GM12873 (cell line): ENCODE data around the gene ZBTB7C.

ENCODE experiments used
- TF ChIP-seq, protein P1 (sequence below): IDR thresholded peaks from 2 replicates; pipeline ENCODE4 v1.5.1; 2012; ENCODE audit warnings: low read depth, mild to moderate bottlenecking, moderate library complexity, low read length, control low read depth; ENCODE audit not compliant: insufficient read depth; ENCODE audit errors: missing control alignments

The ZBTB7C gene

DNA sequence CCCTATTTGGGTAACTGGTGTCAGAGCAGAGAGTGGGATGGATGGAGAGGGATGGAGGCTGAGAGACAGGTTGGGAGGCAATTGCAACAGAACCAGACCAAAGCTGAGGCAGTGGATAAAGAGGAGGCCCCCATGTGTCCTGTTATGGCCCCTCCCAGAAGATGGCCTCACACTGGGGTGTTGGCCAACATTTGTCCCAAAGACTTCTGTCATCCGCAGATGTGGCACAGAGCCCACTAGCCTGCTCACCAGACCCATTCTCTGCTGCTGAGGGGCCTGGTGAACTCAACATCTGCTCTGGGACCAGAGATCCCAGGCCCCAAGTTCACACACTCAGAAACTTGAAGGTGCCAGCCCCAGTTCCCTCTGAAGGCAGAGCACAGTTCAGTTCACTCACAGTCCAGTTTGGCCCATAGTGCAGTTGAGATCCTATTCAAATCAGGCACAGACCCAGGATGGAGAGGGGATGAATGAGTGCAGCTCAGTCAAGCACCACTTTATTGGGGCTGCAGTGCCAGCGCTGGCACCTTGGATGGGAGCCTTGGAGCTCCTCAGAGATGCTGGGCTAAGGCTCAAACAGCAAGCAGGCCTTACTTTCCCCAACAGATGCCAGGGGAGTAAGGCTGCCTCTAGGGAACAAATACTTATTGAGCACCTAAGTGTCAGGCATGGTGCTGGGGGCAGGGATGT is 189.2 kb downstream of the ZBTB7C start:
- TF ChIP-seq, protein P1, sequence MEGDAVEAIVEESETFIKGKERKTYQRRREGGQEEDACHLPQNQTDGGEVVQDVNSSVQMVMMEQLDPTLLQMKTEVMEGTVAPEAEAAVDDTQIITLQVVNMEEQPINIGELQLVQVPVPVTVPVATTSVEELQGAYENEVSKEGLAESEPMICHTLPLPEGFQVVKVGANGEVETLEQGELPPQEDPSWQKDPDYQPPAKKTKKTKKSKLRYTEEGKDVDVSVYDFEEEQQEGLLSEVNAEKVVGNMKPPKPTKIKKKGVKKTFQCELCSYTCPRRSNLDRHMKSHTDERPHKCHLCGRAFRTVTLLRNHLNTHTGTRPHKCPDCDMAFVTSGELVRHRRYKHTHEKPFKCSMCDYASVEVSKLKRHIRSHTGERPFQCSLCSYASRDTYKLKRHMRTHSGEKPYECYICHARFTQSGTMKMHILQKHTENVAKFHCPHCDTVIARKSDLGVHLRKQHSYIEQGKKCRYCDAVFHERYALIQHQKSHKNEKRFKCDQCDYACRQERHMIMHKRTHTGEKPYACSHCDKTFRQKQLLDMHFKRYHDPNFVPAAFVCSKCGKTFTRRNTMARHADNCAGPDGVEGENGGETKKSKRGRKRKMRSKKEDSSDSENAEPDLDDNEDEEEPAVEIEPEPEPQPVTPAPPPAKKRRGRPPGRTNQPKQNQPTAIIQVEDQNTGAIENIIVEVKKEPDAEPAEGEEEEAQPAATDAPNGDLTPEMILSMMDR, result no peak

- TF ChIP-seq, protein P1, result no peak
Measured at GRCh38 chr18:48219037-48219809, 190.0 kb downstream of the ZBTB7C start.

- TF ChIP-seq, protein P1, result no peak
Measured at GRCh38 chr18:48218285-48219022, 190.7 kb downstream of the ZBTB7C start.

DNA sequence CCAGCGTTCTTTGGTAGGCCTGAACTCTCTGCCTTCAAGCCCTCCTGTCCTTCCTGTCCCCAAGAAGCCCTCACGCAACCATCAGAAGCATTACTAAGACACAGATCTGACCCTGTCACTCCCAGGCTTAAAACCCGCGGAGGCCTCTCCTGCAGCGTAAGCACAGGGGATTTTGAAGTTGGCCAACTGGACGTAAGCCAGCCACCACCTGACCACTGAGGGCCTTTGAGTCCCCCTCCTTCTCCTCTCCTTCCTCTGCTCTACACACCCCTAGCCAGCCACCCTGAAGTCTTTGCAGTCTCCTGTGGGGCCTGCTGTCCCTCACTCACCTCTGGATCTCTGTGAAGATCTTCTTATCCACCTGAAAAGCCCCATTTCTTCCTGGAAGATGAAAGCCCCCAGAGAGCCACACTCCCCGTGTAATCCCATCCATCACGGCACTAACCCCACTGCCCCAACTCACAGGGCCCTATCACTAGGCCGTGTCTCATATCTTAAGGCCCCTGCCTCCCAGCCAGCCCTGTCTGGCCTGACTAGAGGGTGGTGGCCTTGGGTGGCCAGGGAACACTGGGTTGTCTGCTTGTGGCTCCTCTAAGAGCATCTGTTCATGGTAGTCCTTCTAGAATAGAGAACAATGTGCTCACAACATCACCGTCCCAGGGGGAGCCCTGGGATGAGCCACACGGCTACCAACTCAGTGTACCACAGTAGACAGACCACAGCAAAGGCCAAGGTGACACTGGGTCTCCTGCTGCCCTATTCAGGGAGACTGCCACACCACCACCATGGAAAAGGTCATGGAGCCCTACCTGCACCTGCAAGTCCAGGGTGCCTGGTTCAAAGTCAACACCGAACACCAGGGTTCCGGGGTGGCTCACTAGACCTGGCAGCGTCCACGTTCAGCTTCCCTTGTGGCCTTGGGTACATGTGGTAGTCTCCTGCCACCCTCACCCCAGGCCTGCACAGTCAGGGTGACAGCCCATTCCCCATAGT is 191.6 kb downstream of the ZBTB7C start:
- TF ChIP-seq, protein P1, result no peak

DNA sequence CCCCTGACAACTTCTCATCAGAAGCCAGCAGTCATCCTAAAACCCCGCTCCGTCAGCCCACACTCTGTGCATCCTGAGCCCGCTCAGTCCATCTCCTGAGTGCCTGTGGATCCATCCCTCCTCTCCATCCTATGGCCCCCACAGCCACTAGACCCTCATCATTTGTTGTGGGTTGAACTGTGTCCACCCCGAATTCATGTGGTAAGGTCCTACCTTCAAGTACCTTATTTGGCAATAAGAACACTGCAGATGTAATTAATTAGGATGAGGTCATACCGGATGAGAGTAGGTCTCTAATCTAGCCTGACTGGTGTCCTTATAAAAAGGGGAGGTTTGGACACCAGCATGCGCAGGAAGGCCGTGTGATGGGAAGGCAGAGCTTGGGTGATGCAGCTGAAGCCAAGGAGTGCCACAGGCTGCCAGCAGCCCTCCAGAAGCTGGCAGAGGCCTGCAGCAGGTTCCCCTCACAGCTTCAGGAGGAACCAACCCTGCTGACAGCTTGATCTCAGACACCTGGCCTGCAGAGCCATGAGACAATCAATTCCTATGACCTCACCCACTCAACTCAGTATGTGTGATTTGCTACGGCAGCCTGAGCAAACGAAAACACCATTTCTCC is 192.4 kb downstream of the ZBTB7C start:
- TF ChIP-seq, protein P1, result no peak

- TF ChIP-seq, protein P1, result no peak
Measured at GRCh38 chr18:48215876-48216638, 193.1 kb downstream of the ZBTB7C start.
